BLaER1 (cell line): Measurements from ENCODE around the gene BTBD18.

Experiments
- H3K27ac ChIP-seq: shearing (Covaris generic); formaldehyde crosslinking; 2 replicates; pipeline ENCODE4 v1.8.1; 2022
- H3K27me3 ChIP-seq: shearing (Covaris generic); formaldehyde crosslinking; 2 replicates; pipeline ENCODE4 v1.8.1; 2022
- H3K36me3 ChIP-seq: shearing (Covaris generic); formaldehyde crosslinking; 2 replicates; pipeline ENCODE4 v1.8.1; 2022
- H3K4me1 ChIP-seq: shearing (Covaris generic); formaldehyde crosslinking; 2 replicates; pipeline ENCODE4 v1.8.1; 2022
- H3K4me2 ChIP-seq: shearing (Covaris generic); formaldehyde crosslinking; 2 replicates; pipeline ENCODE4 v1.8.1; 2022
- H3K4me3 ChIP-seq: shearing (Covaris generic); formaldehyde crosslinking; 2 replicates; pipeline ENCODE4 v1.8.1; 2022
- H3K9ac ChIP-seq: shearing (Covaris generic); formaldehyde crosslinking; 2 replicates; pipeline ENCODE4 v1.8.1; 2022
- H3K9me3 ChIP-seq: shearing (Covaris generic); formaldehyde crosslinking; 2 replicates; pipeline ENCODE4 v1.8.1; 2022
- H4K20me1 ChIP-seq: shearing (Covaris generic); formaldehyde crosslinking; 2 replicates; pipeline ENCODE4 v1.8.1; 2022
- Cebpa-rat ChIP-seq: shearing (Covaris generic); IDR thresholded peaks from 2 replicates; pipeline ENCODE4 v1.8.1; 2022

BTBD18 gene

DNA sequence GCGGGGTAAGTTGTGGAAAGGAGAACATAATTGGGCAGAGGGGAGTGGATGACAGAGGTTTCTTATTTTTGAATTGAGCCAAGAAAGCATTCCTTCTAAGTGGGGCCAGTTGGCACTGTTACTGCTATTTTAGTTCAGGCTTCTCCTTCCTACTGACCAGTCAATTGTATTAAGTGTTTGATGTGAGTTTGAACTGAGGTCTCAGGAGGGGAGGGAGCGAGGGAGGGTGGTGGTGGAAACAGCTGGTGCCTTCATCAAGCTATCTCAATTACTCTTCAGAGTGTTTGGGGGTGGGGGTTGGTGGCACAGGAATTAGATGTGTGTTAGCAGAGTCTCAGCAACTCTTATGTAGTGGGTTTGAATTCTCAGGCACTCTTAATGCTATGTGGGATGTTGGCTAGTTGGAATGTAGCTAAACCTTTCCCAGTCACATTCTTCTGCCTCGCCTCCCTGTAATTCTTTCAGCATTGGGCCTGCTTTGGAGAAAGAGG lies 24.5 kb upstream of the BTBD18 start:
- Histone ChIP-seq H3K9ac (peak overlapping the region; percentile 2; the same call in 1 of the 2 replicates), H3K36me3 (no peaks in the 10 kb centered on the region), H3K27me3 (no peaks in the 10 kb centered on the region), H3K27ac (peak overlapping the region; percentile 27; the same call in 1 of the 2 replicates), H3K4me2 (peak overlapping the region; percentile 81), H3K4me3 (peak overlapping the region; percentile 38; the same call in 1 of the 2 replicates), H3K4me1 (peaks cover 52% of the 10 kb centered on the region), H4K20me1 (peaks cover 6% of the 10 kb centered on the region; the same call in 1 of the 2 replicates), H3K9me3 (no peaks in the 10 kb centered on the region)
- no peak for TF ChIP-seq Cebpa-rat

GRCh38 chr11:57775491-57775890 lies 23.9 kb upstream of the BTBD18 start:
- H3K9ac ChIP-seq = peak overlapping the region; percentile 2; the same call in 1 of the 2 replicates
- H3K4me3 ChIP-seq = peak overlapping the region; percentile 38; the same call in 1 of the 2 replicates
- peak overlapping the region; percentile 27; the same call in 1 of the 2 replicates for H3K27ac ChIP-seq
- peaks cover 48% of the 10 kb centered on the region for H3K4me1 ChIP-seq
- H3K9me3 ChIP-seq = no peaks in the 10 kb centered on the region
- no peaks in the 10 kb centered on the region for H3K36me3 ChIP-seq
- H3K4me2 ChIP-seq = peak overlapping the region; percentile 81
- H4K20me1 ChIP-seq = peaks cover 6% of the 10 kb centered on the region; the same call in 1 of the 2 replicates
- TF ChIP-seq Cebpa-rat = no peak
- H3K27me3 ChIP-seq = no peaks in the 10 kb centered on the region

- Histone ChIP-seq H3K9me3 (no peaks in the 10 kb centered on the region), H3K27me3 (no peaks in the 10 kb centered on the region), H3K27ac (no peak overlapping the region), H3K4me2 (no peak overlapping the region), H3K4me3 (no peak overlapping the region), H4K20me1 (no peaks in the 10 kb centered on the region), H3K36me3 (no peaks in the 10 kb centered on the region), H3K9ac (no peak overlapping the region), H3K4me1 (peaks cover 29% of the 10 kb centered on the region)
- TF ChIP-seq Cebpa-rat = no peak
These were observed 21.5 kb upstream of the BTBD18 start for GRCh38 chr11:57773026-57773598.

DNA sequence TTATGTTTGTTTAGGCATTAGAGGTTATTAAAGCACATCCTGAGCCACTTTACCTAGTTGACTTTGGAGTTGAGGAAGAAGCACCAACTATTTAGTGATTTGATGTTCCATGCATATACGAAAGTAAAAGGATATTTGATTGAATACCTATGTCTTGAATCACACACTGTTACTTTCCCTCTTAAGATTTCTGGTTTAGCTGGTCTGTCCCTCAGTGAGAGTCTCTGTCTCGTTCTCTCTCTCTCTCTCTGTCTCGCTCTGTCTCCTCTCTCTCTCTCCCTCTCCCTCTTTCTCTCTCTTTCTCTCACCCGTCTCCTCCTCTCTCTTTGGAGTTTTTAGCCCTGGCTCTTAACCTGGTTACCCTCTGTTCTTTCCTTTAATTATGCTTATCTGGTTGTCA lies 20.9 kb upstream of the BTBD18 start:
- no peaks in the 10 kb centered on the region for H4K20me1 ChIP-seq

GRCh38 chr11:57771365-57771764 lies 19.7 kb upstream of the BTBD18 start:
- Histone ChIP-seq H3K9me3 (no peaks in the 10 kb centered on the region), H4K20me1 (peaks cover 2% of the 10 kb centered on the region; the same call in 1 of the 2 replicates), H3K27ac (no peak overlapping the region), H3K4me3 (no peak overlapping the region), H3K36me3 (no peaks in the 10 kb centered on the region), H3K4me2 (no peak overlapping the region), H3K9ac (no peak overlapping the region), H3K27me3 (no peaks in the 10 kb centered on the region), H3K4me1 (peaks cover 12% of the 10 kb centered on the region)
- no peak for TF ChIP-seq Cebpa-rat

More for the DNA sequence above, 20.9 kb upstream of the BTBD18 start:
- Histone ChIP-seq H3K27ac (no peak overlapping the region), H3K36me3 (no peaks in the 10 kb centered on the region), H3K4me1 (peaks cover 24% of the 10 kb centered on the region), H3K27me3 (no peaks in the 10 kb centered on the region), H3K4me2 (no peak overlapping the region), H3K4me3 (no peak overlapping the region), H3K9ac (no peak overlapping the region), H3K9me3 (no peaks in the 10 kb centered on the region)
- no peak for TF ChIP-seq Cebpa-rat

- no peak overlapping the region for H3K27ac ChIP-seq
- no peak for TF ChIP-seq Cebpa-rat
These were observed 19.2 kb upstream of the BTBD18 start for GRCh38 chr11:57770793-57771192.

GRCh38 chr11:57764972-57765371 lies 13.4 kb upstream of the BTBD18 start:
- TF ChIP-seq Cebpa-rat = no peak
- Histone ChIP-seq H3K4me3 (no peak overlapping the region), H3K27me3 (peaks cover 40% of the 10 kb centered on the region), H3K4me2 (no peak overlapping the region), H4K20me1 (peaks cover 63% of the 10 kb centered on the region), H3K9me3 (no peaks in the 10 kb centered on the region), H3K27ac (no peak overlapping the region), H3K36me3 (no peaks in the 10 kb centered on the region), H3K4me1 (no peaks in the 10 kb centered on the region), H3K9ac (no peak overlapping the region)

More at GRCh38 chr11:57770793-57771192, 19.2 kb upstream of the BTBD18 start:
- Histone ChIP-seq H3K27me3 (no peaks in the 10 kb centered on the region), H3K4me2 (no peak overlapping the region), H3K4me3 (no peak overlapping the region), H3K9ac (no peak overlapping the region), H3K4me1 (peaks cover 6% of the 10 kb centered on the region), H3K36me3 (no peaks in the 10 kb centered on the region), H4K20me1 (peaks cover 8% of the 10 kb centered on the region), H3K9me3 (no peaks in the 10 kb centered on the region)

DNA sequence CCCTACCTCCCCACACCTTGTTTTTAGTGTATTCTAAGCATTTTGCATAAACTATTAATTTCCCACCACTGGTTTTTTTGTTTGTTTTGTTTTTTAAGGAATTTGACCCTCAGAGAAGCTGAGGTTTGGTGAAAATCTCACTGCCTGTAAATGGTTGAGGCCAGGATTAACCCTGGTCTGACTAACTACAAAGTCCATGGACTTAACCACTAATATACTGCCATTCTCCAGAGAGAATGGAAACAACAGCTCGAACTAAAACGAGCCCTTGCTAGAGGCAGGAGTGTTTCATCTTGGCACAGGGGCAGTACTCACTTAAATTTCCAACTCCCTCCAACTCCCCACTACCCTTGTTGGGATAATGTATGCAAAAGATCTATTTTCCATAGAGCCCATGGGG lies 12.9 kb upstream of the BTBD18 start:
- Histone ChIP-seq H3K4me1 (no peaks in the 10 kb centered on the region), H3K4me2 (no peak overlapping the region), H3K27ac (no peak overlapping the region), H3K4me3 (no peak overlapping the region), H3K9ac (no peak overlapping the region), H3K36me3 (no peaks in the 10 kb centered on the region), H3K27me3 (peaks cover 40% of the 10 kb centered on the region), H4K20me1 (peaks cover 63% of the 10 kb centered on the region), H3K9me3 (no peaks in the 10 kb centered on the region)
- TF ChIP-seq Cebpa-rat = no peak

DNA sequence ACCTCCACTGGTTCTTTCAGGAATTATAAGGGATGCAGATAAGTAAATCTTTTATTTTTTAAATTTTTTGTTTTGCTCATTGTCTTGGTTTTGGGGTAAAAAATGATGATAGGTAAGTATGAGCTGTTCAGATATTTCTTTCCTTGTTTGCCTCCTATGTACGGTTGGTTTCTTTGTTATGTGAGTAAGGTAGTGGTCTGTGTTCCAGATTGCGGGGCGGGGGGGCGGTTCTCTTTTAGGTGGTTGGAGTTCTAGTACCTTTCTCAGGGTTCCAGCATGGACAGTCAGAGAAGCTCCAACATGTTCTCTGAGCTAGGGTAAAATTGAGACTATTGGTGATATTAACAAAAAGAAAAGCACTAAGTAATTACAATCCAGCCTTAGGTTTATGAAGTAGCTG lies 12.4 kb upstream of the BTBD18 start:
- Histone ChIP-seq H3K9ac (no peak overlapping the region), H3K27ac (no peak overlapping the region), H3K4me2 (no peak overlapping the region), H3K4me3 (no peak overlapping the region), H3K9me3 (no peaks in the 10 kb centered on the region), H3K27me3 (peaks cover 40% of the 10 kb centered on the region), H3K36me3 (no peaks in the 10 kb centered on the region), H3K4me1 (no peaks in the 10 kb centered on the region), H4K20me1 (peaks cover 63% of the 10 kb centered on the region)
- TF ChIP-seq Cebpa-rat = no peak

DNA sequence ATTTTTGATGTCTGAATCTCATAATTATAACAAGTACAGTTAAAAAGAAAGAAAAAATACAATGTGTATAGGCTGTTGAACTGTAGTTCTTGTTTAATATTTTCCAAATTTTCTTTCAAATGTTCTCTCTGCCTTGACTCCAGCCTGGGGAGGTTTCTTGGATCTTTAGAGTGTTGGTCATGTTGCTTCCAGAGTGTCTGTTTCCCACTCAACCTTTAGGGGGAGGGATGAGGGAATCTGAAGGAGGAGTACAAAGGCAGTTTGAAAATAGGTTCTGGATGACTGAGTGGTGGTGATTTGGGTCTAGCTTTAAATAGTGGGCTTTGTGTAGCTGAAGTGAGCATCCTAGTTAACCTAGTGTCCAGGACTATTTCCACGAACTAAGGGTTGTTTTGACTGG lies 11.9 kb upstream of the BTBD18 start:
- Histone ChIP-seq H3K36me3 (no peaks in the 10 kb centered on the region), H3K9me3 (no peaks in the 10 kb centered on the region), H3K9ac (no peak overlapping the region), H3K27me3 (peaks cover 40% of the 10 kb centered on the region), H3K4me2 (no peak overlapping the region), H3K4me3 (no peak overlapping the region), H3K27ac (no peak overlapping the region), H3K4me1 (no peaks in the 10 kb centered on the region), H4K20me1 (peaks cover 63% of the 10 kb centered on the region)
- TF ChIP-seq Cebpa-rat = no peak
